Measurements from ENCODE around the gene PTBP1.

- TF ChIP-seq ZNF383 (CRISPR knock-in tag; IDR thresholded peaks at IDR 0.05; ENCODE audit: borderline replicate concordance) (no peak), DPF2 (CRISPR knock-in tag; IDR thresholded peaks at IDR 0.05; ENCODE audit: borderline replicate concordance, low read depth) (no peak), ZNF432 (CRISPR knock-in tag; IDR thresholded peaks at IDR 0.05; ENCODE audit: borderline replicate concordance) (no peak), JUN (CRISPR knock-in tag; IDR thresholded peaks at IDR 0.05) (no peak), MYC (CRISPR knock-in tag; IDR thresholded peaks at IDR 0.05; ENCODE audit: borderline replicate concordance) (no peak), POLR2AphosphoS5 (IDR thresholded peaks at IDR 0.05; ENCODE audit: low read depth, low read length) (no peak), SMC3 (IDR thresholded peaks at IDR 0.05; ENCODE audit: low read length) (no peak), FOXA1 (IDR thresholded peaks at IDR 0.05) (no peak), FOXA1 (CRISPR knock-in tag; IDR thresholded peaks at IDR 0.05) (no peak), EZH2 (conservative IDR thresholded peaks at IDR 0.05; ENCODE audit: low read depth, low read length) (no peak), ADNP (CRISPR knock-in tag; IDR thresholded peaks at IDR 0.05) (no peak), KLF16 (CRISPR knock-in tag; IDR thresholded peaks at IDR 0.05) (no peak), IRF9 (CRISPR knock-in tag; IDR thresholded peaks at IDR 0.05; ENCODE audit: borderline replicate concordance) (no peak)
- TF ChIP-seq, protein P1, sequence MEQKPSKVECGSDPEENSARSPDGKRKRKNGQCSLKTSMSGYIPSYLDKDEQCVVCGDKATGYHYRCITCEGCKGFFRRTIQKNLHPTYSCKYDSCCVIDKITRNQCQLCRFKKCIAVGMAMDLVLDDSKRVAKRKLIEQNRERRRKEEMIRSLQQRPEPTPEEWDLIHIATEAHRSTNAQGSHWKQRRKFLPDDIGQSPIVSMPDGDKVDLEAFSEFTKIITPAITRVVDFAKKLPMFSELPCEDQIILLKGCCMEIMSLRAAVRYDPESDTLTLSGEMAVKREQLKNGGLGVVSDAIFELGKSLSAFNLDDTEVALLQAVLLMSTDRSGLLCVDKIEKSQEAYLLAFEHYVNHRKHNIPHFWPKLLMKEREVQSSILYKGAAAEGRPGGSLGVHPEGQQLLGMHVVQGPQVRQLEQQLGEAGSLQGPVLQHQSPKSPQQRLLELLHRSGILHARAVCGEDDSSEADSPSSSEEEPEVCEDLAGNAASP (CRISPR knock-in tag; IDR thresholded peaks at IDR 0.05; ENCODE audit: borderline replicate concordance), result no peak
- TF ChIP-seq, protein P2, sequence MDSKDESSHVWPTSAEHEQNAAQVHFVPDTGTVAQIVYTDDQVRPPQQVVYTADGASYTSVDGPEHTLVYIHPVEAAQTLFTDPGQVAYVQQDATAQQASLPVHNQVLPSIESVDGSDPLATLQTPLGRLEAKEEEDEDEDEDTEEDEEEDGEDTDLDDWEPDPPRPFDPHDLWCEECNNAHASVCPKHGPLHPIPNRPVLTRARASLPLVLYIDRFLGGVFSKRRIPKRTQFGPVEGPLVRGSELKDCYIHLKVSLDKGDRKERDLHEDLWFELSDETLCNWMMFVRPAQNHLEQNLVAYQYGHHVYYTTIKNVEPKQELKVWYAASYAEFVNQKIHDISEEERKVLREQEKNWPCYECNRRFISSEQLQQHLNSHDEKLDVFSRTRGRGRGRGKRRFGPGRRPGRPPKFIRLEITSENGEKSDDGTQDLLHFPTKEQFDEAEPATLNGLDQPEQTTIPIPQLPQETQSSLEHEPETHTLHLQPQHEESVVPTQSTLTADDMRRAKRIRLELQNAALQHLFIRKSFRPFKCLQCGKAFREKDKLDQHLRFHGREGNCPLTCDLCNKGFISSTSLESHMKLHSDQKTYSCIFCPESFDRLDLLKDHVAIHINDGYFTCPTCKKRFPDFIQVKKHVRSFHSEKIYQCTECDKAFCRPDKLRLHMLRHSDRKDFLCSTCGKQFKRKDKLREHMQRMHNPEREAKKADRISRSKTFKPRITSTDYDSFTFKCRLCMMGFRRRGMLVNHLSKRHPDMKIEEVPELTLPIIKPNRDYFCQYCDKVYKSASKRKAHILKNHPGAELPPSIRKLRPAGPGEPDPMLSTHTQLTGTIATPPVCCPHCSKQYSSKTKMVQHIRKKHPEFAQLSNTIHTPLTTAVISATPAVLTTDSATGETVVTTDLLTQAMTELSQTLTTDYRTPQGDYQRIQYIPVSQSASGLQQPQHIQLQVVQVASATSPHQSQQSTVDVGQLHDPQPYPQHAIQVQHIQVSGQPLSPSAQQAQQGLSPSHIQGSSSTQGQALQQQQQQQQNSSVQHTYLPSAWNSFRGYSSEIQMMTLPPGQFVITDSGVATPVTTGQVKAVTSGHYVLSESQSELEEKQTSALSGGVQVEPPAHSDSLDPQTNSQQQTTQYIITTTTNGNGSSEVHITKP (CRISPR knock-in tag; IDR thresholded peaks at IDR 0.05; ENCODE audit: low read depth), result no peak
These were observed 55.8 kb downstream of the PTBP1 start for GRCh38 chr19:853014-853585.
